Bronchial epithelial cell (primary cell): ENCODE data around the gene DENND5A. TPM values are rescaled to one million over a fixed set of nuclear protein-coding genes. Genes with fewer than 3 reads are reported as not detected.
A peak's percentile ranks its signal among the peaks of the same experiment; 100 is the strongest.
"Not testable (repeated sequence)": the region's sequence is repeated elsewhere in the genome, so short reads cannot be mapped to it uniquely, and the experiment has no call there.

Experiments used
- DNase-seq: peaks from one replicate; pipeline ENCODE4 v3.0.0-alpha.2; 2010; ENCODE audit warnings: low read depth
- FAIRE-seq: peaks from 2 replicates; lab custom pipeline; 2011; peaks lifted over from hg19 to GRCh38; lab: Jason Lieb, UNC
- H3K27me3 ChIP-seq: 2 replicates; pipeline ENCODE4 v1.5.1; 2011; ENCODE audit warnings: low read length; ENCODE audit not compliant: control insufficient read depth, insufficient read depth
- H3K36me3 ChIP-seq: 2 replicates; pipeline ENCODE4 v1.5.1; 2011; ENCODE audit warnings: low read length; ENCODE audit not compliant: control insufficient read depth, insufficient read depth
- H3K4me3 ChIP-seq: 2 replicates; pipeline ENCODE4 v1.5.1; 2011; ENCODE audit warnings: mild to moderate bottlenecking, low read depth, low read length, control low read depth
- CTCF ChIP-seq: IDR thresholded peaks from 2 replicates; pipeline ENCODE4 v1.5.1; 2011; ENCODE audit warnings: mild to moderate bottlenecking, moderate library complexity, low read length, control low read depth, inconsistent platforms; ENCODE audit not compliant: insufficient read depth, severe bottlenecking
- total RNA-seq: library from RNA; depleted of rRNA; stranded (reverse); fragments of >200 nt; gene quantifications from 2 replicates; pipeline ENCODE4 v1.2.1, GENCODE V29; 2014

Gene DENND5A
- total RNA-seq, 1 donor from 2014 or later, result 22.6 TPM

- H3K4me3 ChIP-seq, result no peak overlapping the region
- no peak for DNase-seq
- H3K27me3 ChIP-seq, result no peaks in the 10 kb centered on the region
- H3K36me3 ChIP-seq, result no peaks in the 10 kb centered on the region
- no peak for FAIRE-seq
- TF ChIP-seq CTCF, result no peak
Measured at GRCh38 chr11:9193316-9193715, 71.8 kb downstream of the DENND5A start.

- FAIRE-seq (no peak), DNase-seq (no peak)
- TF ChIP-seq CTCF, result no peak
- no peaks in the 10 kb centered on the region for H3K27me3 ChIP-seq
- no peaks in the 10 kb centered on the region for H3K36me3 ChIP-seq
- H3K4me3 ChIP-seq, result no peak overlapping the region
Measured at GRCh38 chr11:9192561-9192960, 72.6 kb downstream of the DENND5A start.

- not testable (repeated sequence) for DNase-seq, FAIRE-seq, H3K27me3 ChIP-seq, H3K36me3 ChIP-seq, H3K4me3 ChIP-seq
Measured at GRCh38 chr11:9190326-9191016, 74.7 kb downstream of the DENND5A start.

- H3K27me3 ChIP-seq, FAIRE-seq, H3K4me3 ChIP-seq, H3K36me3 ChIP-seq, DNase-seq: not testable (repeated sequence)
Measured at GRCh38 chr11:9188860-9189259, 76.3 kb downstream of the DENND5A start.

GRCh38 chr11:9187616-9188015, 77.5 kb downstream of the DENND5A start:
- TF ChIP-seq CTCF, result no peak
- DNase-seq, result no peak
- H3K4me3 ChIP-seq, result no peak overlapping the region
- peak; percentile 7 for FAIRE-seq
- H3K36me3 ChIP-seq, result no peaks in the 10 kb centered on the region
- H3K27me3 ChIP-seq, result no peaks in the 10 kb centered on the region

GRCh38 chr11:9184516-9184915, 80.6 kb downstream of the DENND5A start:
- no peaks in the 10 kb centered on the region for H3K36me3 ChIP-seq
- H3K27me3 ChIP-seq, result no peaks in the 10 kb centered on the region
- FAIRE-seq (no peak), DNase-seq (no peak)
- no peak overlapping the region for H3K4me3 ChIP-seq
- no peak for TF ChIP-seq CTCF
